ENCODE data around the gene RGS16. TPM values are rescaled to one million over a fixed set of nuclear protein-coding genes. Genes with fewer than 3 reads are reported as not detected.

The RGS16 gene
- total RNA-seq, 1 experiment from 2014 or later = not detected

- no peaks in the 10 kb centered on the region for H4K20me1 ChIP-seq (ENCODE audit: insufficient read depth)
- H3K4me2 ChIP-seq = no peak overlapping the region
- peaks cover 19% of the 10 kb centered on the region for H3K4me1 ChIP-seq (replicated peaks; ENCODE audit: insufficient read depth)
- H3K9me2 ChIP-seq (ENCODE audit: insufficient read depth) = no peaks in the 10 kb centered on the region
- no peak overlapping the region for H2AFZ ChIP-seq
- no peaks in the 10 kb centered on the region for H3K79me2 ChIP-seq (ENCODE audit: low read depth)
- DNase-seq = no peak
- H3K27ac ChIP-seq = no peak overlapping the region
- POLR2A ChIA-PET (ENCODE audit: unreplicated experiment) = no interaction called here
- H3K27me3 ChIP-seq (ENCODE audit: insufficient read depth, low read depth) = no peaks in the 10 kb centered on the region
- intact Hi-C loops (cut with micrococcal nuclease; ENCODE audit: unreplicated experiment) = no loop called here
- no peaks in the 10 kb centered on the region for H3K9me3 ChIP-seq (ENCODE audit: insufficient read depth, low read depth)
- H3K4me3 ChIP-seq = no peak overlapping the region
- no peaks in the 10 kb centered on the region for H3K36me3 ChIP-seq (ENCODE audit: low read depth)
- BruUV-seq (replicated peaks) = no TSS peak
- peaks cover 5% of the 10 kb centered on the region; the same call in 1 of the 2 replicates for H3F3A ChIP-seq (ENCODE audit: insufficient read depth, low read depth)
- CTCF ChIA-PET = no interaction called here
- TF ChIP-seq EZH2 (IDR thresholded peaks at IDR 0.05; ENCODE audit: low read depth) = no peak
- TF ChIP-seq, protein P1, sequence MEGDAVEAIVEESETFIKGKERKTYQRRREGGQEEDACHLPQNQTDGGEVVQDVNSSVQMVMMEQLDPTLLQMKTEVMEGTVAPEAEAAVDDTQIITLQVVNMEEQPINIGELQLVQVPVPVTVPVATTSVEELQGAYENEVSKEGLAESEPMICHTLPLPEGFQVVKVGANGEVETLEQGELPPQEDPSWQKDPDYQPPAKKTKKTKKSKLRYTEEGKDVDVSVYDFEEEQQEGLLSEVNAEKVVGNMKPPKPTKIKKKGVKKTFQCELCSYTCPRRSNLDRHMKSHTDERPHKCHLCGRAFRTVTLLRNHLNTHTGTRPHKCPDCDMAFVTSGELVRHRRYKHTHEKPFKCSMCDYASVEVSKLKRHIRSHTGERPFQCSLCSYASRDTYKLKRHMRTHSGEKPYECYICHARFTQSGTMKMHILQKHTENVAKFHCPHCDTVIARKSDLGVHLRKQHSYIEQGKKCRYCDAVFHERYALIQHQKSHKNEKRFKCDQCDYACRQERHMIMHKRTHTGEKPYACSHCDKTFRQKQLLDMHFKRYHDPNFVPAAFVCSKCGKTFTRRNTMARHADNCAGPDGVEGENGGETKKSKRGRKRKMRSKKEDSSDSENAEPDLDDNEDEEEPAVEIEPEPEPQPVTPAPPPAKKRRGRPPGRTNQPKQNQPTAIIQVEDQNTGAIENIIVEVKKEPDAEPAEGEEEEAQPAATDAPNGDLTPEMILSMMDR (conservative IDR thresholded peaks at IDR 0.05) = no peak
Measured at GRCh38 chr1:182611326-182611725, 7.1 kb upstream of the RGS16 start.

DNA sequence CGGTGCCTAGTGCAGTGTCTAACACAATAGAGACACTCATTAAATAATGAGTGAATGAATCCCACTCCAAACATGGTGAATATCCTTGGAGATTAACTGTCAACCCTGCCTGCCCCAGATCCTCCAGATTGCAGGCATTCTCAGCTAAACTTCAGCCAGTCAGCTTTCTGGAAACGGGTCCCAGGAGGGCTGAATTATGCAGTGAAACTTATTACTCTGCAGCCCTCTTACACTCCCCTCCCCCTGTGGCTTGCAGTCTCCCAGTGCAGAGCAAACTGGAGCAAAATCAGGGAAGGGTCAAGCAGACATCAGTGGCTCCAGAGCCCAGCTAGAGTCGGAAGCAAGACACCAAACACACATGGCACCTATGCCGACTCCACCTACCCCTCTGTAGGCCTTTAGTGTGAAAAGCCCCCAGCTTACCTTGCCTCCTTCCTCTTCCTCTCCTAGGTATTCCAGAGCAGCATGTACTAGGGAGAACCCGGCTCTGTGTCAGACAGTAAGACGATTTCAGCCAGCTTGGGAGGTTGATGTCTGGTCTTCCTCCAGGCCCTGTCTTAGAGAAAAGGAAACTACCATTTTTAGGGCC lies 6.5 kb upstream of the RGS16 start:
- no peak overlapping the region for H2AFZ ChIP-seq
- ChIA-PET POLR2A (ENCODE audit: unreplicated experiment) (no interaction called here), CTCF (no interaction called here)
- no peaks in the 10 kb centered on the region for H3K9me3 ChIP-seq (ENCODE audit: insufficient read depth, low read depth)
- intact Hi-C loops (cut with micrococcal nuclease; ENCODE audit: unreplicated experiment) = no loop called here
- H3K36me3 ChIP-seq (ENCODE audit: low read depth) = no peaks in the 10 kb centered on the region
- no TSS peak for BruUV-seq (replicated peaks)
- no peak overlapping the region for H3K4me2 ChIP-seq
- H3K4me3 ChIP-seq = no peak overlapping the region
- no peak overlapping the region for H3K27ac ChIP-seq
- H3K4me1 ChIP-seq (replicated peaks; ENCODE audit: insufficient read depth) = peaks cover 15% of the 10 kb centered on the region
- no peaks in the 10 kb centered on the region for H3K79me2 ChIP-seq (ENCODE audit: low read depth)
- peaks cover 5% of the 10 kb centered on the region; the same call in 1 of the 2 replicates for H3F3A ChIP-seq (ENCODE audit: insufficient read depth, low read depth)
- H4K20me1 ChIP-seq (ENCODE audit: insufficient read depth) = no peaks in the 10 kb centered on the region
- no peaks in the 10 kb centered on the region for H3K9me2 ChIP-seq (ENCODE audit: insufficient read depth)
- DNase-seq = no peak
- no peaks in the 10 kb centered on the region for H3K27me3 ChIP-seq (ENCODE audit: insufficient read depth, low read depth)
- no peak for TF ChIP-seq EZH2 (IDR thresholded peaks at IDR 0.05; ENCODE audit: low read depth)
- TF ChIP-seq, protein P1 (conservative IDR thresholded peaks at IDR 0.05) = no peak

DNA sequence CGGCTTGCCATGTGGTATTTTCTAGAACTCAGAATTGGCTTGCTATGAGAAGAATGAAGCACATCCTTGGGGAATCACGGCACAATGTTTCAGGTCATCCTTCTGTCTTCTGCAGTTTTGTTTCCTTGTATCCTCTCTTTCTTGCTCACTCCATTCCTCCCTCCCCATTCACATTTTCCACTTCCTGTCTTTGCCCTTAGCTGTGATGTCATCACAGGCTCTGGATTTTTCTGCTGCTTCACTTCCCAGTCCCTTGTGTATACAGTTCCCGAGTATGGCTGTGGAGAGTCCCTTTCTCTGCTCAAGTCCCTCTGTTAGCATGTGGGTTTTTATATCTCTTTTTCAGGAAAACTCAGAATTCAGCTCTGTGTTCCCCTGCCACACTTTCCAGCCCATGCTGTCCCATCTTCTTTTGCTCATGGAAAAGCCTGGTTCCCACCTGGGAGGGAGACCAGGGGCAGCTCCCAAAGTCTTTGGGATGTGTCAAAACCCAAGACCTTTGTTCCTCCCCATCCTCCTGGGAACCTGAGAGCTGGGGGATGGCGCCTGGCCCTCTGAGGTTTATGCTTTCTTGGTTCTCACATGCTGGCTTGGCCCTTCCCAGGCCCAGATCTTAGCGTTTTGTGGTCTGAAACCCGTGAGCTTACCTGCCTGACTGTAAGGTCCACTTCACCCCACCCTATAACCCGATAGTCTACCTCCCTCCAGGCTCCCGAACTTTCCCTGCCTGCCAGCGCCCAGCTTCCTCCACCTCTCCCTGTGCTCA lies 4.8 kb upstream of the RGS16 start:
- Histone ChIP-seq H3K27me3 (ENCODE audit: insufficient read depth, low read depth) (no peaks in the 10 kb centered on the region), H3K4me1 (replicated peaks; ENCODE audit: insufficient read depth) (peaks cover 4% of the 10 kb centered on the region), H3K4me3 (no peak overlapping the region), H3K27ac (no peak overlapping the region), H3K9me3 (ENCODE audit: insufficient read depth, low read depth) (no peaks in the 10 kb centered on the region), H4K20me1 (ENCODE audit: insufficient read depth) (no peaks in the 10 kb centered on the region), H2AFZ (no peak overlapping the region), H3K79me2 (ENCODE audit: low read depth) (no peaks in the 10 kb centered on the region), H3K36me3 (ENCODE audit: low read depth) (no peaks in the 10 kb centered on the region), H3F3A (ENCODE audit: insufficient read depth, low read depth) (no peaks in the 10 kb centered on the region), H3K9me2 (ENCODE audit: insufficient read depth) (no peaks in the 10 kb centered on the region), H3K4me2 (no peak overlapping the region)
- intact Hi-C loops (cut with micrococcal nuclease; ENCODE audit: unreplicated experiment) = no loop called here
- TF ChIP-seq EZH2 (IDR thresholded peaks at IDR 0.05; ENCODE audit: low read depth) = no peak
- TF ChIP-seq, protein P1 (conservative IDR thresholded peaks at IDR 0.05) = no peak
- no TSS peak for BruUV-seq (replicated peaks)
- ChIA-PET POLR2A (ENCODE audit: unreplicated experiment) (no interaction called here), CTCF (no interaction called here)
- DNase-seq = no peak
